ENCODE results near the gene ATPAF2. TPM values are rescaled to one million over a fixed set of nuclear protein-coding genes. Genes with fewer than 3 reads are reported as not detected.

Gene ATPAF2
- total and polyA plus RNA-seq, 10 donors: 25.2 to 57.1 (median 37.1) TPM

DNA sequence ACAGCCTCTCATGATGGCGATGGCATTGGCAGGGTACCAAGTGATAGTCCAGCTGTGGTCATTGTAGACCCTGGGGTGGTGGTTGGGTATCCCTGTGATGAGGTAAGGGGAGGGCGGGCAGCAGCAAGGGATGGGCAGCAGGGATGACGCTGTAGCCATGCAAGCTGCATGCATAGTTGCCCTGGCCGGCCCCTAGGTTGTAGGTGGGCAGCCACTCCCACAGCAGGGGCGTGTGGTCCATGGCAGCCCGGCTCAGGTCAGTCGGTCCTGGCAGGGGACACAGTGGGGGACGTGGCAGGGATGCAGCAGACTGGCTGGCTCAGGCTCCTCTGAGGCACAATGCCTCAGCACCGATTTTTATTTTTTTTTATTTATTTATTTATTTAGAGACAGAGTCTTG lies 57.6 kb downstream of the ATPAF2 start:
- peaks cover 0 to 10% (median 0%) of the 10 kb centered on the region in 6 donors for H3K4me1 ChIP-seq
- no peaks in the 10 kb centered on the region for H3K27me3 ChIP-seq (replicated peaks in 1 of 7)
- TF ChIP-seq, protein P1, sequence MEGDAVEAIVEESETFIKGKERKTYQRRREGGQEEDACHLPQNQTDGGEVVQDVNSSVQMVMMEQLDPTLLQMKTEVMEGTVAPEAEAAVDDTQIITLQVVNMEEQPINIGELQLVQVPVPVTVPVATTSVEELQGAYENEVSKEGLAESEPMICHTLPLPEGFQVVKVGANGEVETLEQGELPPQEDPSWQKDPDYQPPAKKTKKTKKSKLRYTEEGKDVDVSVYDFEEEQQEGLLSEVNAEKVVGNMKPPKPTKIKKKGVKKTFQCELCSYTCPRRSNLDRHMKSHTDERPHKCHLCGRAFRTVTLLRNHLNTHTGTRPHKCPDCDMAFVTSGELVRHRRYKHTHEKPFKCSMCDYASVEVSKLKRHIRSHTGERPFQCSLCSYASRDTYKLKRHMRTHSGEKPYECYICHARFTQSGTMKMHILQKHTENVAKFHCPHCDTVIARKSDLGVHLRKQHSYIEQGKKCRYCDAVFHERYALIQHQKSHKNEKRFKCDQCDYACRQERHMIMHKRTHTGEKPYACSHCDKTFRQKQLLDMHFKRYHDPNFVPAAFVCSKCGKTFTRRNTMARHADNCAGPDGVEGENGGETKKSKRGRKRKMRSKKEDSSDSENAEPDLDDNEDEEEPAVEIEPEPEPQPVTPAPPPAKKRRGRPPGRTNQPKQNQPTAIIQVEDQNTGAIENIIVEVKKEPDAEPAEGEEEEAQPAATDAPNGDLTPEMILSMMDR (IDR thresholded peaks at IDR 0.05 in 8 of 11, conservative IDR thresholded peaks at IDR 0.05 in 3 of 11): no peak
- TF ChIP-seq POLR2A (IDR thresholded peaks at IDR 0.05) (no peak), POLR2AphosphoS5 (IDR thresholded peaks at IDR 0.05) (no peak)
- no peak for DNase-seq
- 91 to 97% (median 94%) methylated on average over 9 of the region's 9 CpGs for WGBS, 5 donors
- no peaks in the 10 kb centered on the region for H3K9me3 ChIP-seq
- intact Hi-C loops (cut with DNase I; ENCODE audit: low total_unique reads): no loop called here
- H3K36me3 ChIP-seq: no peaks in the 10 kb centered on the region
- no peak overlapping the region for H3K27ac ChIP-seq
- no peak overlapping the region for H3K4me3 ChIP-seq

DNA sequence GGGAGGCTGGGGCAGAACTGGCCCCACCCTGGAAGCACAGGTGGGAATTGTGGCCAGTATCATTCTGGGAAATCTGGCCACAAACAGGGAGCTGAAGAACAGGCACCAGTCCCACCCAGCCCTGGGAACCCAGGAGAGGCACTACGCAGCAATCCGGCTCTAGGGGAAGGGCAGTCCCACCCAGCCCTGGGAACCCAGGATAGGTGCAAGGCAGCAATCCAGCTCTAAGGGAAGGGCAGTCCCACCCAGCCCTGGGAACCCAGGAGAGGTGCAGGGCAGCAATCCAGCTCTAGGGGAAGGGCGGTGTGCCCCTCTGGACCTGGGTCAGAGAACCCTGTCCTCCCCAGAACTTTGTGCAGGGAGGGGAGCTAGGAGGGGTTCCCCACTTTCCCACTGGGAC lies 59.2 kb downstream of the ATPAF2 start:
- no peaks in the 10 kb centered on the region for H3K9me3 ChIP-seq
- no peaks in the 10 kb centered on the region for H3K27me3 ChIP-seq (replicated peaks in 1 of 7)
- 80 to 98% (median 86%) methylated on average over 1 to 3 of the region's 3 CpGs for WGBS, 5 donors
- intact Hi-C loops (cut with DNase I; ENCODE audit: low total_unique reads): no loop called here
- DNase-seq: no peak
- no peak overlapping the region for H3K27ac ChIP-seq
- no peak overlapping the region for H3K4me3 ChIP-seq
- H3K4me1 ChIP-seq: peaks cover 0 to 19% (median 0%) of the 10 kb centered on the region in 6 donors
- TF ChIP-seq POLR2A (IDR thresholded peaks at IDR 0.05): no peak
- TF ChIP-seq, protein P1 (IDR thresholded peaks at IDR 0.05 in 8 of 11, conservative IDR thresholded peaks at IDR 0.05 in 3 of 11): no peak
- TF ChIP-seq POLR2AphosphoS5 (IDR thresholded peaks at IDR 0.05): no peak
- no peaks in the 10 kb centered on the region for H3K36me3 ChIP-seq

DNA sequence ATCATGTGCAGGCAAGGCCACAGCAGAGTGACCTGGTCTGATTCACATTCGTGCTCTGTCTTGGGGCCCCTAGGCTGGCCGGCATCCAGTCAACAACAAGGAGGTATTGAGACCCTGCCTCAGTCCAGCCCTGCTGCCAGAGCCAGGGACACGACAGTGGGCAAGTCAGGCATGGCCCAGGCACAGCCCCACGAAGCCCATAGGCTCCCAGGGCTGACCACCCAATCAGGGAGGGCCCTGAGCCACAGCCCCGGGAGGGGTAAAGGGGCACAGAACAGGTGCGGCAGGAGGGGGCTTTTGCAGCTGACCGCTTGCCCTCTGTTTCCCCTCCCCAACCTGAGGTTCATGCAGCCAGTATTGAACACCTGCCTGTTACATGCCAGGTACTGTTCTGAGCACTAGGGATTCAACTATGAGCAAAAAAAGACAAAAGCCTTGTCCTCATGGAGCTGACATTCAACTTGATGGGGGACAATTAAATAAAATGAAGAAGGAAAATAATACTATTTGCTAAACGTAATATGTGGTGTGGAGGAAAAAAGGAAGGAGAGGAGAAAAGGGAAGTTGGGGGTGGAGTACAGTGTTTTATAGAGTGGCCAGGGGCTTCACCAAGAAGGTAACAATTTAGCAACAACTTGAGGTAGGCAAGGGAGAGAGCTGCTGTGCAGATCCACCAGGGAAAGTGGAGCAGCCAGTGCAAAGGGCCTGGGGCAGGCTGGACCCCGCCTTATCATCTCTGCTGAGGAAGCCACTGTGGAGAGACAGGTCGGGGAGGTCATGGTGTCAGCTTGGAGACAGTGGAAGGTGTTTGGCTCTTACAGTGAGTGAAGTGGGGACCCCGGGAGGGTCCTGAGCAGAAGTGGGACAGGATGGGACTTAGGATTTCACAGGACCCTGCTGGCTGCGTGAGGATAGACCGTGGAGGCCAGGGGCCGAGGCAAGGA lies 60.2 kb downstream of the ATPAF2 start:
- Histone ChIP-seq H3K27me3 (replicated peaks in 1 of 7) (no peaks in the 10 kb centered on the region), H3K4me1 (peaks cover 0 to 22% (median under 1%) of the 10 kb centered on the region in 6 donors), H3K4me3 (no peak overlapping the region), H3K27ac (peak overlapping the region in 1 of 8 donors; percentile 41), H3K36me3 (no peaks in the 10 kb centered on the region), H3K9me3 (no peaks in the 10 kb centered on the region)
- no peak for DNase-seq
- TF ChIP-seq, protein P1 (IDR thresholded peaks at IDR 0.05 in 8 of 11, conservative IDR thresholded peaks at IDR 0.05 in 3 of 11): no peak
- TF ChIP-seq POLR2AphosphoS5 (IDR thresholded peaks at IDR 0.05): no peak
- no peak for TF ChIP-seq POLR2A (IDR thresholded peaks at IDR 0.05)
- WGBS, 5 donors: 79 to 87% (median 84%) methylated on average over 11 to 14 of the region's 14 CpGs
- intact Hi-C loops (cut with DNase I; ENCODE audit: low total_unique reads): no loop called here

DNA sequence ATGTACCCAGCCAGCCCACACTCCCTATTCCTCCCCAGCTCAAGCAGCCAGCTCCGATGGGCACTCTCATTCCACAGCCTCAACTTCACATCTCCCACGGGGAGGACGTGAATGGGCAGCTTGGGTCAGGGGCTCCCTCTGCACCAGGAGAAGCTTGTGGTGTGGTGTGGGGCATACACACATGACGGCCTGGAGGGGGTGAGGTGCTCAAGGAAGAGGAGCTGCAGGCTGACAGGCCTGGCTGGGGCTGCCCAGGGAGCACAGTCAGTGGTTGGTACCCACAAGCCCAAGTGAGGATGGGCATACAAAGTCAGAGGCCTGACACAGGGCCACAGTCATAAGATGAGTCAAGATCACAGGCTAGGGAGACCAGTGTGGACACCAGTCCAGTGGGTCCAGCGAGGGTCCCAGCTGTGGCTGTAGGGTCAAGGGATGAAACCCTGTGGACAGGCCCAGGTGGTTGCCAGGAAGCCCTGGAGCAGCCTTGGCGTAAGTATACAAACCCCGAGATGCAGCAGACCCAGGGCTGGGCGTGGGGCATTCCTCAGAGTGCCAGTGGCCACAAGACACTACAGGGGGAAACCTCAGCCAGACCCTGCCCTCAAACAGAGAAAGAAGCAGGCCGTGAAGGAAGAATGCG lies 61.9 kb downstream of the ATPAF2 start:
- H3K9me3 ChIP-seq: no peaks in the 10 kb centered on the region
- intact Hi-C loops (cut with DNase I; ENCODE audit: low total_unique reads): no loop called here
- H3K4me1 ChIP-seq: peaks cover 0 to 32% (median 12%) of the 10 kb centered on the region in 6 donors
- no peak for DNase-seq
- no peak for TF ChIP-seq POLR2A (IDR thresholded peaks at IDR 0.05)
- TF ChIP-seq, protein P1 (IDR thresholded peaks at IDR 0.05 in 8 of 11, conservative IDR thresholded peaks at IDR 0.05 in 3 of 11): no peak
- no peak for TF ChIP-seq POLR2AphosphoS5 (IDR thresholded peaks at IDR 0.05)
- no peak overlapping the region for H3K4me3 ChIP-seq
- 77 to 88% (median 84%) methylated on average over 9 to 10 of the region's 10 CpGs for WGBS, 5 donors
- H3K36me3 ChIP-seq: no peaks in the 10 kb centered on the region
- no peak overlapping the region for H3K27ac ChIP-seq
- H3K27me3 ChIP-seq (replicated peaks in 1 of 7): no peaks in the 10 kb centered on the region

Data from spleen (tissue), 11 donors.